ENCODE results near the gene MYH14.

DNA sequence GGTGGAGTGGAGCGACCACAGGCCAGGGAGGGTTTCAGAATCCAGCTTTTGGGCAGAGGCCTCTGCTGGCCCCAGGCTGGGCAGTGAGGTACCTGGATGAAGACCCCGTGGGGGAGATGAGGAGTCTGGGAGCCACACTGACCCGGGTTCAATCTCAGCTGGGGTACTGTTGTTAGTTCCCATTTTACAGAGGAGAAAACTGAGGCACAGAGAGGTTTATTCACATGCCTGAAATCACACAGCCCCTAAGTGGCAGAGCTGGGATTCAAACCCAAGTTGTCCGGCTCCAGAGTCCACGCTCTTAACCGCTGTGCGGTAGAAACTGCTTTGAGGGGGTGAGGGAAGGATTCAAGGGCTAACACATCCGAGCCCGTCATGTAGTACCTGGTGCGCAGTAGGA, 45.0 kb downstream of the MYH14 start:
- TF ChIP-seq, protein P1, sequence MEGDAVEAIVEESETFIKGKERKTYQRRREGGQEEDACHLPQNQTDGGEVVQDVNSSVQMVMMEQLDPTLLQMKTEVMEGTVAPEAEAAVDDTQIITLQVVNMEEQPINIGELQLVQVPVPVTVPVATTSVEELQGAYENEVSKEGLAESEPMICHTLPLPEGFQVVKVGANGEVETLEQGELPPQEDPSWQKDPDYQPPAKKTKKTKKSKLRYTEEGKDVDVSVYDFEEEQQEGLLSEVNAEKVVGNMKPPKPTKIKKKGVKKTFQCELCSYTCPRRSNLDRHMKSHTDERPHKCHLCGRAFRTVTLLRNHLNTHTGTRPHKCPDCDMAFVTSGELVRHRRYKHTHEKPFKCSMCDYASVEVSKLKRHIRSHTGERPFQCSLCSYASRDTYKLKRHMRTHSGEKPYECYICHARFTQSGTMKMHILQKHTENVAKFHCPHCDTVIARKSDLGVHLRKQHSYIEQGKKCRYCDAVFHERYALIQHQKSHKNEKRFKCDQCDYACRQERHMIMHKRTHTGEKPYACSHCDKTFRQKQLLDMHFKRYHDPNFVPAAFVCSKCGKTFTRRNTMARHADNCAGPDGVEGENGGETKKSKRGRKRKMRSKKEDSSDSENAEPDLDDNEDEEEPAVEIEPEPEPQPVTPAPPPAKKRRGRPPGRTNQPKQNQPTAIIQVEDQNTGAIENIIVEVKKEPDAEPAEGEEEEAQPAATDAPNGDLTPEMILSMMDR (IDR thresholded peaks at IDR 0.05) = no peak
- TF ChIP-seq POLR2AphosphoS5 (IDR thresholded peaks at IDR 0.05) (no peak), EP300 (IDR thresholded peaks at IDR 0.05) (no peak), POLR2A (IDR thresholded peaks at IDR 0.05) (no peak)
